Measurements from ENCODE around the gene S100A2.

The S100A2 gene

DNA sequence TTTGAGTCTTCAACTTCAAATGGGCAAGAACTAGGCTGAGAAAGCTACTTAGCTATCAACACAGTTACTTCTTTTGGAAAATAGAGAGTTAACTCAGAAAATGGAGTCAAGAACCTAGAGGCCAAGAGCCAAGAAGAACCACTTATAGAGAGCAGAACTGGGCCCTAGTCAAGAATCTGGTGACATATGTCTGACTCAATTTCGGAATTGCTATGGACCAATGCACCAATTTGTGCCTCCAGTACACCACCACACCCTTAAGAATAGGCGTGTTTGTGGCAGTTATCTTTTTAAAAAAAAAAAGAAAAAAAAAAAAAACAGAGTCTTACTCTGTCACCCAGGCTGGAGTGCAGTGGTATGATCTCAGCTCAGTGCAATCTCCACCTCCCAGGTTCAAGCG, 7.8 kb downstream of the S100A2 start:
- Histone ChIP-seq H3K4me1 (peaks cover 16% of the 10 kb centered on the region), H3K27me3 (no peaks in the 10 kb centered on the region), H3K9me3 (no peaks in the 10 kb centered on the region), H3K9ac (no peak overlapping the region), H3K4me2 (no peak overlapping the region), H3K4me3 (no peak overlapping the region), H4K20me1 (no peaks in the 10 kb centered on the region), H3K36me3 (no peaks in the 10 kb centered on the region), H3K27ac (no peak overlapping the region)
- TF ChIP-seq Cebpa-rat (IDR thresholded peaks at IDR 0.05) = no peak

DNA sequence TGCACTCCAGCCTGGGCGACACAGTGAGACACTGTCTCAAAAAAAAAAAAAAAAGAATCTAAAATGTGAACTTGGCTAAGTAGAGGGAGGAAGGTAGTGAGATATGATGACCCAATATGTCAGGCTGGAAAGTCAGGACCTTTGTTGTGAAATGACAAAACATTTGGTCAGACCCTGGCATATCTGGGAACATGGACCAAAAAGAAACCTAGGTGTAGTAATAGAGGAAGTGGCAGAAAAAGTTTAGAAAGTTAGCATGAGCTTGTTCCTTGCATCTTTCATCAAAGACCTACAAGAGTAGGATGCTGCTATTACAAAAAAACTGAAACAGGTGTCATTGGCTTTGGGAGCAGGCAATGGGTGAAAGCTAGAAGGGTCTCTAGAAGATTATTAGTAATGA, 9.3 kb downstream of the S100A2 start:
- Histone ChIP-seq H3K4me3 (no peak overlapping the region), H3K9me3 (no peaks in the 10 kb centered on the region), H3K9ac (no peak overlapping the region), H3K27ac (no peak overlapping the region), H3K27me3 (no peaks in the 10 kb centered on the region), H3K4me2 (no peak overlapping the region), H4K20me1 (no peaks in the 10 kb centered on the region), H3K36me3 (no peaks in the 10 kb centered on the region), H3K4me1 (peaks cover 17% of the 10 kb centered on the region)
- no peak for TF ChIP-seq Cebpa-rat (IDR thresholded peaks at IDR 0.05)

DNA sequence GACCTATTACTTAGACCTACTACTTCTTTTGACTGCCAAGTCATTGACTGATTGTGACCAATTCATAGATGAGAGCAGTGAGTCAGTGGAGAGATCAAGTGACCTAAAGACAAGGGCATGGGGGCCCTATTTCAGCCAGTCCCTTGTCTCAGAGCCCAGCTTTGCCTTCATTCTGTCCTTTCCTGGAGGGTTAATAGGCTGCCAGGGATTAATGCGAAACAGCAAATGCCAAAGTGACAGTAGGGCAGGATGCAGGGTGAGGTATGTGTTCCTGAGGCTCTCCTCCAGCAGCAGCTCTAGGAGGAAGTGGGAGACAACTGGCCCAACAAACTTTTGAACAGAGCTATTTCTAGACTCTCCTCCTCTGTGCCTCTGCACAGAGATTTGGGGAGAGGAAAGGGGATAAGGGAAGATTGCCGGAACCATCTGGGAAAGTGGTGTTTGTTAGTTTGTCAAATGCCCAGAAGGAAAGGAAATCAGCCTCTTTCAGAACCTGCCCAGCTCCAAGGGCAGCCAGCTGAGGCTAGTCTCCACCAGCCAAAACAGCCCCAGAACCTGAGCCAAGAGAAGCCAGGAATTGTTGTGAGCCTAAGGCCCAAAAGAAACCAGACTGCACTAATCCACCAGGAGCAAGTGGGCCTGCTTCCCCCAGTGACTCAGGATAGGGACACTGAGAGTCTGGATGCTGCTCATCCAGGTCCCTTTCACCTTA, 11.7 kb downstream of the S100A2 start:
- no peaks in the 10 kb centered on the region for H3K27me3 ChIP-seq
- H3K4me1 ChIP-seq = peaks cover 41% of the 10 kb centered on the region
- TF ChIP-seq Cebpa-rat (IDR thresholded peaks at IDR 0.05) = no peak
- no peaks in the 10 kb centered on the region for H3K36me3 ChIP-seq
- peak overlapping the region; percentile 43 for H3K4me2 ChIP-seq
- no peaks in the 10 kb centered on the region for H3K9me3 ChIP-seq
- H3K27ac ChIP-seq = no peak overlapping the region; the same call in 1 of the 2 replicates
- H4K20me1 ChIP-seq = no peaks in the 10 kb centered on the region
- no peak overlapping the region for H3K4me3 ChIP-seq
- H3K9ac ChIP-seq = no peak overlapping the region

DNA sequence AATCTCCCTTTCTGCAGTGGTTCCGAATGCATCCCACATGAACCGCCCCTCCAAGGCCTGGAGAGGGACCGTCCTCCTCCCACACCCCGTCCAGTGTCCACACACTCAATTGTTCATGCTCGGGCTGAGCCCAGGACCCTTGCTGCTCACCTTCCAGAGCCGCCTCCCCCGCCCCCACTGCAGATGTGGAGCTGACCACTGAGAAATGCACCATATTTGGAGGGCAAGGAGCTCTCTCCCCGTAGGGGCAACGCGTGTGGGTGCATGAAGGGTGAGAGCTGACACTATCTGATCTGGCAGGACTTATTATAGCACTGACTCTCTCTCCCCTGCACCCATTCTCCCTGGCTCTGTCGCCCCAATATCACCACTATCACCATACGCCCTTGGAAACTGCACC, 12.5 kb downstream of the S100A2 start:
- Histone ChIP-seq H3K4me1 (peaks cover 49% of the 10 kb centered on the region), H3K4me3 (no peak overlapping the region), H3K4me2 (peak overlapping the region; percentile 43), H3K27ac (no peak overlapping the region), H3K36me3 (no peaks in the 10 kb centered on the region), H3K9ac (no peak overlapping the region), H4K20me1 (no peaks in the 10 kb centered on the region), H3K9me3 (no peaks in the 10 kb centered on the region), H3K27me3 (no peaks in the 10 kb centered on the region)
- no peak for TF ChIP-seq Cebpa-rat (IDR thresholded peaks at IDR 0.05)

DNA sequence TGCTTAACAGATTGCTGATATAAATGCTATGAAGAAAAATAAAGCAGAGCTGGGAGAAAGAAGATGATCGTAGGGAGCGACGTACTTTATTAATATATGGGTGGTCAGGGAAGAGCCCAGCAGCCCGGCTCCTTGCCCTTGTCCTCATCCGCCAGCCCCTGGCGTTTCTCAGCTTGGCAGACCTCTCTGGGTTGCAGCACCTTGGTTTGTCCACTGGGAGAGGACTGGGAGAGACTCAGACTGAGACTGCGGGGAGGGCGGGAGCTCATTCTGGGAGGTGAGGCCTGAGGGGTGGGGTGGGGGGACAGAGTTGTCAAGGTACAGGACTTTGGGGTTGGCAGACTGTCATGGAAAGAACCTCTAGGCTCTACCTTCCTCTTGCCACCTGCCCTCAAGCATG, 13.3 kb downstream of the S100A2 start:
- TF ChIP-seq Cebpa-rat (IDR thresholded peaks at IDR 0.05) = no peak
- Histone ChIP-seq H3K4me1 (peaks cover 57% of the 10 kb centered on the region), H3K9ac (no peak overlapping the region), H4K20me1 (no peaks in the 10 kb centered on the region), H3K9me3 (no peaks in the 10 kb centered on the region), H3K4me3 (no peak overlapping the region), H3K4me2 (no peak overlapping the region), H3K27me3 (no peaks in the 10 kb centered on the region), H3K36me3 (no peaks in the 10 kb centered on the region), H3K27ac (no peak overlapping the region)

DNA sequence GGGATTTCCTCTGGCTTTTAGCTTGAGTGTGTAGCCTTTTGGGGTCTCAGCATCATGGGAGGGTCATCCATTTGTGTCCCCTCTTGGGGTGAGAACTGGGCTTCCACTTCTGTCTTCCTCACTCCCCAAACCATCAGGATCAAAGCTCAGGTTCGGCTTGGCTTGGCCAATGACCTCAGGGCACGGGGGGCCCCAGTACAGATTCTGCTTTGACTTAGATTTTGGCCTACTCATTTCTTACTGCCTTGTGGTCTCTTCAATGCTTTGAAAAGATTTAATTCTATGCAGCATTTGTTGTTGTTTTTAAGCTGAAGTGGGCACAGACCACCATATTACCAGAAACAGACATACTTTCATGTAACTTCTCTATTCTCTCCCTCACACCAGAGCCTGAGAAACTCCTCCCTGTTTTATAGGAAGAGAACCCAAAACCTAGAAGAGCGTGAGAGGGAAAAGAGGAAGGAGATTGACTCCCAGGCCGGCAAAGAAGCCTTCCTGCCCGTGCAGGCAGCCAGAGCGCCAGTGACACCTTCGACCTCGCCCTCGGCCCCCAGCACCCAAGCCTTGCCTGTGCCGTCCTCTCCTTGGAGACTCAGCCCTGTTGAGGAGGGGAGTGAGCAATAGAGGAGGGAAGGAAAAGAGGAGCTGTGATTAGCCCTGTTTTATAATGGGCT, 14.7 kb downstream of the S100A2 start:
- H3K27ac ChIP-seq = no peak overlapping the region
- TF ChIP-seq Cebpa-rat (IDR thresholded peaks at IDR 0.05) = no peak
- H3K4me3 ChIP-seq = no peak overlapping the region
- no peak overlapping the region for H3K9ac ChIP-seq
- peaks cover 71% of the 10 kb centered on the region for H3K4me1 ChIP-seq
- no peaks in the 10 kb centered on the region for H3K36me3 ChIP-seq
- H3K9me3 ChIP-seq = no peaks in the 10 kb centered on the region
- no peaks in the 10 kb centered on the region for H4K20me1 ChIP-seq
- peak overlapping the region; percentile 86 for H3K4me2 ChIP-seq
- H3K27me3 ChIP-seq = no peaks in the 10 kb centered on the region

DNA sequence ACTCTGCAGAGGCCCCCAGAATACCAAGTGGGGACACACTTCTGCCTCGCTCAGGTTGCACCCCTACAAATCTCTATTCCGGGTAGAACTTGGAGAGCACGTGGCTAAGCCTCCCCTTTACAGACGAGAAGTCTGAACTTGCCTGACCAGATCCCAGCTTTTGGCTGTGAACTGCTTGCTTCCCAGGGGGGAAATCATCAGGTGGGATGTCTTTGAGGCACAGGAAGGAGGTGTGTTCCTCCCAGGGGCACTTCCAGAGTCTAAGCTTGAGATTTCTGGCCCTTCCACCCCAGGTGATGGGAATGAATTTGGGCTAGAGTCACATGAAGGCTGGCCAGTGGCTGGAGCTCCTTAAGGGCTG, 15.3 kb downstream of the S100A2 start:
- no peak overlapping the region for H3K27ac ChIP-seq
- H3K4me1 ChIP-seq = peaks cover 77% of the 10 kb centered on the region

DNA sequence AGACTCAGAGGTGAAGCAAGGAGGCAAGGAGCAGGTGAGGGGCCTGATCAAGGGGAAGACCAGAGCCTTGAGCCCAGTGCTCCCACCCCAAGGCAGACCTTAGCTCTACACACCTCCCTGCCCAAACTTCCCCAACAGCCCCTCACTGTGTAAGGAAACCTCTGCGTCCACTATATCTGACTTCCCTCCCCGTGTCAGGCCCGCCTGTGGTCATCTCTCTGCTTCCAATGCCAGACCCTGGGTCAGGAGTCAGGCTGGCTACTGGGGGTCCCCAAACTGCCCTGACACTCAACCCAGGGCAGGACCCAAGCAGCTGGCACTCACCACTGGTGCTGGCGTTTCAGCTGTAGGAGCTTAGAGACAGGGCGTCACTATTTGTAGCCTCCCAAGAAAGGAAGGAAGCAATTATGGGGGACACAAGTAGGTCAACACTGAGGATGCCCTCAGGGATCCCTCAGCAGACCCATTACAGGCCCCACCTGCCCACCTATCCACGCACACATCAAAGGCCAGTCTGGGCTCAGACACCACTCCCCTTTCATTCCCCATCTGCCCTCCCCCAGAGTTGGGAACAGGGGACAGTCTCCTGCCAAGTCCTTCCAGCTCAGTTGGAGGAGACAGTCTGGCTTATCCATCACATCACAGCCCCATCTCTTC, 15.8 kb downstream of the S100A2 start:
- no peak overlapping the region for H3K27ac ChIP-seq
- no peaks in the 10 kb centered on the region for H3K27me3 ChIP-seq
- H3K9me3 ChIP-seq = no peaks in the 10 kb centered on the region
- no peaks in the 10 kb centered on the region for H3K36me3 ChIP-seq
- peaks cover 82% of the 10 kb centered on the region for H3K4me1 ChIP-seq
- no peak overlapping the region for H3K9ac ChIP-seq
- no peak for TF ChIP-seq Cebpa-rat (IDR thresholded peaks at IDR 0.05)
- peak overlapping the region; percentile 86 for H3K4me2 ChIP-seq
- H3K4me3 ChIP-seq = no peak overlapping the region
- H4K20me1 ChIP-seq = no peaks in the 10 kb centered on the region

More for the DNA sequence above, 15.3 kb downstream of the S100A2 start:
- Histone ChIP-seq H3K4me3 (no peak overlapping the region), H4K20me1 (no peaks in the 10 kb centered on the region), H3K27me3 (no peaks in the 10 kb centered on the region), H3K36me3 (no peaks in the 10 kb centered on the region), H3K9ac (no peak overlapping the region), H3K9me3 (no peaks in the 10 kb centered on the region), H3K4me2 (peak overlapping the region; percentile 86)
- no peak for TF ChIP-seq Cebpa-rat (IDR thresholded peaks at IDR 0.05)

DNA sequence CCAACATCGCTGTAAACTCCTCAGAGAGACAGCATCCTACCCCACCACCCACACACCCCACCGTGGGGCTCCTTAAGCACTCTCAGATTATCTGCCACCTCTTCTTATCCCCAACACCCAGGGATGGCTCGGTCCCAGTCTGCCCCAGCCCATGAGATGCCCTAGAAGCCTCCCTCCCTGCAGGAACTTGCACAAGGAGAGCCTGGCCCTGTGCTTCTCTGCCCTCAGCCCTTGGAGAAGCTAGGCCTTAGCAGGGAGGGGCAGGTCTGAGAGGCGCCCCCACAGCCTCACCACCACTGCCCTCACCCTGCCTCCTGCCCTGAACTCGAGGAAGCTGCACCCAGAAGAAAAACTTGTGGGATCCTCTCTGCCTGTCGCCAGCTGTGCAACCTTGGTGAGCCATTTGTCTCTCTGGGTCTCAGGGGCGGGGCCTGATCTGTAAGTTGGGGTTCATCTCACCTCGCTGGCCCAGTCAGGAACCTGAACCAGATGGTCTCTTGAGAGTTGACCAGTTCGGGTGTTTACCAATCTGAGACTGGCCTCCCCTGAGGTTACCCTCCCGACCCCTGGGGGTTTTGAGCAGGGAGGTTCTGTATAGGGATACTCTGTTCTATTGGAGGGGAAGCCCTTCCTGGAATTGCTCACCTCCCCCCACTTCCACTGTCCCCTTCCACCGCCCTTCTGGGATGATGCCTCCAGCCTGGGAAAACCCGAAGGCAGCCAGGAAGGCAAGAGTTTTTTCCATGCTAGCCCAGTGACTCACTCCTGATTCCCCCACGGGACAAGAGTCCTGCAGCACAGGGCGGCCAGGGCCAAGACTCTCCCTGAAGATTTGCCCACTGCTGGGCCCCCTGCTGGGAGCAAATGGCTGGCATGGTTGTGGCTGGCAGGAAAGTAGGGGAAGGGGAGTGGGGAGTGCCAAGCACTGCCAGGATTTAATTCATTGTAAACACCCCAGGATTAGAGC, 16.6 kb downstream of the S100A2 start, which contains the start of gene S100A3:
TSS of gene S100A3 (minus strand) at position 537 of the 967 bp plus-strand sequence. CDS start 773 bp downstream, outside the sequence.
- Histone ChIP-seq H4K20me1 (no peaks in the 10 kb centered on the region), H3K36me3 (no peaks in the 10 kb centered on the region), H3K4me2 (peak within 1 kb of the TSS; percentile 86), H3K4me3 (no peak within 1 kb of the TSS), H3K27me3 (no peaks in the 10 kb centered on the region), H3K9ac (0 out of 2 replicates have a peak within 1 kb of the TSS, but pooled peaks have one; percentile 22), H3K9me3 (no peaks in the 10 kb centered on the region), H3K27ac (no peak within 1 kb of the TSS), H3K4me1 (peaks cover 85% of the 10 kb centered on the region)
- no peak for TF ChIP-seq Cebpa-rat (IDR thresholded peaks at IDR 0.05)
